ENCODE results near the gene ARL3. TPM values are rescaled to one million over a fixed set of nuclear protein-coding genes. Genes with fewer than 3 reads are reported as not detected.
"Not testable (repeated sequence)": the region's sequence is repeated elsewhere in the genome, so short reads cannot be mapped to it uniquely, and the experiment has no call there.

ARL3 gene
- total RNA-seq, 4 donors from 2014 or later, result 1.6 to 3.8 (median 3.2) TPM

DNA sequence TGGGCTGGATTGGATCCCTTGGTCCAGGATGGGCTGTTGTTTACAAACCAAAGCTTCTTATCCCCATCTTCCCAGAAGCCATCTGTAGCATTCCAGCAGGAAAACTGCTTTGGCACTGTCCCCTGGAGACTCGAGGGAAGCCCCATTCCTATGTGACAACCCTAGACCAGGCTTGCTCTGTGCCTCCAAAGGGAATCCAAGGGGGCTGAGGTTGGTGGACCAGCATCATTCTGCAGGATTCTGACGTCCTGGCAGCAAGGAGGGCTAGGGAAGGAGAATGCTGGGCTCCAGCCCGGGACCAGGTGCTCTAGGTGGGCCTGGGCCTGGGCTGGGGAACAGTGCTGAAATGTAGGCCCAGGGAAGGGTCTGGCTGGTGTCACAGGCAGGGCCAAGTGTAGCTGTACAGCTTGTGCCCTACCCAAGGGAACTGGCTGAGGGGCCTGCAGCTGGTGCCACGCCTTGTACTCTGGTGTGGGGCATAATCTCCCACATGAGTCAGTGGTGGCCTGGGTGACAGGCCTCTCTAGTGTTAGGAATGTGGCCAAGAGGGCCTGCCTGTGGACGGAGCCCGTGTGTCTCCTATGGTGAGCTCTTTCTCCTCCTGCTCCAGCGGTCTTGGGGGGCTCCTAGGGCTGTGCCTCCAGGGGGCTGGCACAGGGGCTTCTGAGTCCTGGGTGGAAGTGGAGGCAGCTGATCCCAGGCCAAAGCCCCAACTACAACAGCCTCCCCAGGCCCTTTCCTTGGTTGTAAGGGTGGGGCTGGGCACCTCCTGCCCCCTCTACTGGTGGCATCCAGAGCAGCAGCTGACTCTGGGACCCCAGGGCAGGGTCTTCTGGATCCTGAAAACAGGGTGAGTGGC lies 44.8 kb downstream of the ARL3 start:
- intact Hi-C loops (cut with DNase I; ENCODE audit: low total_unique reads), result no loop called here
- no peak for DNase-seq (ENCODE audit: low spot score in 2 of 2)
- 59 to 71% methylated on average over 5 to 7 of the region's 7 CpGs for WGBS, 2 donors
- H3K4me3 ChIP-seq (ENCODE audit: low read depth, poor library complexity, severe bottlenecking), result no peak overlapping the region
- TF ChIP-seq CTCF (IDR thresholded peaks at IDR 0.05), result no peak
- no peak for TF ChIP-seq POLR2A (IDR thresholded peaks at IDR 0.05)

GRCh38 chr10:102668326-102669107 lies 45.7 kb downstream of the ARL3 start:
- WGBS, 2 donors, result 63 to 76% methylated on average over 10 of the region's 10 CpGs
- intact Hi-C loops (cut with DNase I; ENCODE audit: low total_unique reads), result no loop called here
- no peak for DNase-seq (ENCODE audit: low spot score in 2 of 2)
- no peak overlapping the region for H3K4me3 ChIP-seq (ENCODE audit: low read depth, poor library complexity, severe bottlenecking)
- no peak for TF ChIP-seq CTCF (IDR thresholded peaks at IDR 0.05)

DNA sequence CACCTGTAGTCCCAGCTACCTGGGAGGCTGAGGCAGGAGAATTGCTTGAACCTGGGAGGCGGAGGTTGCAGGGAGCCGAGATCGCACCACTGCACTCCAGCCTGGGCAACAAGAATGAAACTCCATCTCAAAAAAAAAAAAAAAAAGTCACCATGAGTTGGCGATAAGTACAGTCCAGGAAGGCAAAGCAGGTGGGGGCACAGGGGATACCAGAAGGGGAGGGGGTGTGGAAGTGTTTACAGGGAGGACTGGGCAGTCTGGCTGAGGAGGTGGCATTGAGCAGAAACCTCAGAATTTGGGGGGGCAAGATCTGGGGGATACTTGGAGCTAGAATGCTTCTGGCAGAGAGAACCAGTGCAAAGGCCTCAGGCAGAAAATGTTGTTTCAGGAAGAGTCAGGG lies 46.8 kb downstream of the ARL3 start:
- DNase-seq (ENCODE audit: low spot score in 2 of 2); H3K4me3 ChIP-seq (ENCODE audit: low read depth, poor library complexity, severe bottlenecking); intact Hi-C loops (cut with DNase I; ENCODE audit: low total_unique reads): not testable (repeated sequence)
- WGBS, 2 donors, result 94 to 97% methylated on average over 4 of the region's 4 CpGs

- WGBS, 2 donors, result 74 to 81% methylated on average over 9 of the region's 9 CpGs
- H3K4me3 ChIP-seq (ENCODE audit: low read depth, poor library complexity, severe bottlenecking), result no peak overlapping the region
- no peak for DNase-seq (ENCODE audit: low spot score in 2 of 2)
- TF ChIP-seq CTCF (IDR thresholded peaks at IDR 0.05) (no peak), POLR2A (IDR thresholded peaks at IDR 0.05) (no peak)
- intact Hi-C loops (cut with DNase I; ENCODE audit: low total_unique reads), result no loop called here
These were observed 48.2 kb downstream of the ARL3 start for GRCh38 chr10:102665904-102666509.

DNA sequence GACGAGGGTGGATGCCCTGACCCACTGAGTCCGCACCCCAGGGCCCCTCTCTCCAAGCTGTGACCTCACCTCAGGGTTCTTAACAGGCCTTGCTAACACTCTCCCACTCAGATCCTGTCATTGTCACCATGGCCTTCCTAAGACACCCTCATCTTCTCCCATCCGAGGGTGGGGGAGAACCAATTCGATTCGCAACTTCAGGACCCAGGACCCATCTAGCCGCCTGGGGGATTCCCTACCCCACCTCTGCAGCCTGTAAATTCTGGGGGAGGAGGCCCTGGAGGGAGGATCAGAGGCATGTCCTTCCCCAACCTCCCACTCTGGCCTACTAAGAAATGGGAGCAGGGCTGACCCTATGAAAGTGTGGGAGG lies 52.6 kb downstream of the ARL3 start:
- 64 to 67% methylated on average over 5 to 6 of the region's 6 CpGs for WGBS, 2 donors
- DNase-seq (ENCODE audit: low spot score in 2 of 2), result no peak
- no peak overlapping the region for H3K4me3 ChIP-seq (ENCODE audit: low read depth, poor library complexity, severe bottlenecking)
- no peak for TF ChIP-seq POLR2A (IDR thresholded peaks at IDR 0.05)
- TF ChIP-seq CTCF (IDR thresholded peaks at IDR 0.05), result no peak
- intact Hi-C loops (cut with DNase I; ENCODE audit: low total_unique reads), result no loop called here

Data from lower leg skin (tissue), 4 donors.